ENCODE measurements around the gene FGB.
"Not testable (repeated sequence)": the region's sequence is repeated elsewhere in the genome, so short reads cannot be mapped to it uniquely, and the experiment has no call there.

The FGB gene

DNA sequence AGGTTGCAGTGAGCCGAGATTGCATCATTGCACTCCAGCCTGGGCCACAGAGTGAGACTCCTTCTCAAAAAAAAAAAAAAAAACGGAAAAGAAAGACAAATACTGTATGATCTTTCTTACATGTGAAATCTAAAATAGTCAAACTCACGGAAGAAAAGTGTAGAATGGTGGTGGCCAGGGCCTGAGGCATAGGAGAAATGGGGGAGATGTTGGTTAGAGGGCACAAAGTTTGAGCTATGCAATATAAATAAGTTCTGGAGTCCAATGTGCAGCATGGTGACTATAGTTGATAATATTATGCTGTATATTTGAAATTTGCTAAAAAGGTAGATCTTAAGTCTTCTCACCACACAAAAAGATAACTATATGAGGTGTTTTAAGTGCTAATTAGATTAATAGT, 29.1 kb downstream of the FGB start:
- no peak overlapping the region for H3K9ac ChIP-seq (ENCODE audit: low read length)
- H4K20me1 ChIP-seq (ENCODE audit: insufficient read depth, low read length): no peaks in the 10 kb centered on the region
- TF ChIP-seq, protein P1, sequence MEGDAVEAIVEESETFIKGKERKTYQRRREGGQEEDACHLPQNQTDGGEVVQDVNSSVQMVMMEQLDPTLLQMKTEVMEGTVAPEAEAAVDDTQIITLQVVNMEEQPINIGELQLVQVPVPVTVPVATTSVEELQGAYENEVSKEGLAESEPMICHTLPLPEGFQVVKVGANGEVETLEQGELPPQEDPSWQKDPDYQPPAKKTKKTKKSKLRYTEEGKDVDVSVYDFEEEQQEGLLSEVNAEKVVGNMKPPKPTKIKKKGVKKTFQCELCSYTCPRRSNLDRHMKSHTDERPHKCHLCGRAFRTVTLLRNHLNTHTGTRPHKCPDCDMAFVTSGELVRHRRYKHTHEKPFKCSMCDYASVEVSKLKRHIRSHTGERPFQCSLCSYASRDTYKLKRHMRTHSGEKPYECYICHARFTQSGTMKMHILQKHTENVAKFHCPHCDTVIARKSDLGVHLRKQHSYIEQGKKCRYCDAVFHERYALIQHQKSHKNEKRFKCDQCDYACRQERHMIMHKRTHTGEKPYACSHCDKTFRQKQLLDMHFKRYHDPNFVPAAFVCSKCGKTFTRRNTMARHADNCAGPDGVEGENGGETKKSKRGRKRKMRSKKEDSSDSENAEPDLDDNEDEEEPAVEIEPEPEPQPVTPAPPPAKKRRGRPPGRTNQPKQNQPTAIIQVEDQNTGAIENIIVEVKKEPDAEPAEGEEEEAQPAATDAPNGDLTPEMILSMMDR (IDR thresholded peaks at IDR 0.05; ENCODE audit: low read length): no peak
- no peak for TF ChIP-seq EZH2 (IDR thresholded peaks at IDR 0.05; ENCODE audit: borderline replicate concordance, low read length)
- H3K27me3 ChIP-seq (ENCODE audit: insufficient read depth, low read length): no peaks in the 10 kb centered on the region
- no peaks in the 10 kb centered on the region for H3K9me2 ChIP-seq (ENCODE audit: low read depth, low read length)
- no peaks in the 10 kb centered on the region for H3K4me1 ChIP-seq (ENCODE audit: insufficient read depth, low read length, severe bottlenecking)
- H2AFZ ChIP-seq (ENCODE audit: low read length): no peak overlapping the region
- no peak overlapping the region for H3K4me2 ChIP-seq (ENCODE audit: low read length)
- H3F3A ChIP-seq (ENCODE audit: insufficient read depth, low read length): no peaks in the 10 kb centered on the region
- H3K79me2 ChIP-seq (ENCODE audit: insufficient read depth, low read length): no peaks in the 10 kb centered on the region
- H3K9me3 ChIP-seq (ENCODE audit: low read length): no peaks in the 10 kb centered on the region
- H3K27ac ChIP-seq (ENCODE audit: low read depth, low read length, poor library complexity, severe bottlenecking): no peak overlapping the region
- no peak overlapping the region for H3K4me3 ChIP-seq (ENCODE audit: low read depth, low read length, poor library complexity, severe bottlenecking)
- no peaks in the 10 kb centered on the region for H3K36me3 ChIP-seq (ENCODE audit: insufficient read depth, low read length)

GRCh38 chr4:154593868-154594267, 31.1 kb downstream of the FGB start:
- Histone ChIP-seq H3K4me1 (ENCODE audit: insufficient read depth, low read length, severe bottlenecking) (no peaks in the 10 kb centered on the region), H3K79me2 (ENCODE audit: insufficient read depth, low read length) (no peaks in the 10 kb centered on the region), H3K27me3 (ENCODE audit: insufficient read depth, low read length) (no peaks in the 10 kb centered on the region), H3K36me3 (ENCODE audit: insufficient read depth, low read length) (no peaks in the 10 kb centered on the region), H3K4me3 (ENCODE audit: low read depth, low read length, poor library complexity, severe bottlenecking) (no peak overlapping the region), H3K27ac (ENCODE audit: low read depth, low read length, poor library complexity, severe bottlenecking) (no peak overlapping the region), H2AFZ (ENCODE audit: low read length) (no peak overlapping the region), H3K9me2 (ENCODE audit: low read depth, low read length) (no peaks in the 10 kb centered on the region), H3F3A (ENCODE audit: insufficient read depth, low read length) (no peaks in the 10 kb centered on the region), H3K9ac (ENCODE audit: low read length) (no peak overlapping the region), H3K4me2 (ENCODE audit: low read length) (no peak overlapping the region), H3K9me3 (ENCODE audit: low read length) (no peaks in the 10 kb centered on the region), H4K20me1 (ENCODE audit: insufficient read depth, low read length) (no peaks in the 10 kb centered on the region)
- TF ChIP-seq, protein P1 (IDR thresholded peaks at IDR 0.05; ENCODE audit: low read length): no peak
- TF ChIP-seq EZH2 (IDR thresholded peaks at IDR 0.05; ENCODE audit: borderline replicate concordance, low read length): no peak

- H3K36me3 ChIP-seq (ENCODE audit: insufficient read depth, low read length): not testable (repeated sequence)
These were observed 31.5 kb downstream of the FGB start for GRCh38 chr4:154594343-154594742.

DNA sequence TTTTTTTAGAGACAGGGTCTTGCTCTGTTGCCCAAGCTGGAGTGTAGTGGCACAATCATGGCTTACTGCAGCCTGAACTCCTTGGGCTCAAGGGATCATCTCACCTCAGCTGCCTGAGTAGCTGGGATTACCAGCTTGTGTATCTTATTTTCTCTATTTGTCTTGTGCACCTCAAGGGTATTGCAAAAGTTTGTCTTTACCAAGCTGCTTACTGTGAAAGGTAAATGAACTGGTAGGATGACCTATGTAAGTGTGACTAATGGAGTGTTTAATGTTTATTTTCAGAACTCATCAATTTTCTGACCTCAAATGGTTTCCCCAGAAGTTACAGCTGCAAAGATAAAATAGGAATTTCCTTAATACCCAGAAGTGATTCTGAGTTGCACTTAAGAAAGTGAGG, 33.0 kb downstream of the FGB start:
- H3K4me3 ChIP-seq (ENCODE audit: low read depth, low read length, poor library complexity, severe bottlenecking): no peak overlapping the region
- no peak overlapping the region for H3K4me2 ChIP-seq (ENCODE audit: low read length)
- no peak overlapping the region for H2AFZ ChIP-seq (ENCODE audit: low read length)
- no peaks in the 10 kb centered on the region for H3K9me3 ChIP-seq (ENCODE audit: low read length)
- H3K36me3 ChIP-seq (ENCODE audit: insufficient read depth, low read length): no peaks in the 10 kb centered on the region
- no peak overlapping the region for H3K27ac ChIP-seq (ENCODE audit: low read depth, low read length, poor library complexity, severe bottlenecking)
- H3K9ac ChIP-seq (ENCODE audit: low read length): no peak overlapping the region
- no peaks in the 10 kb centered on the region for H3K9me2 ChIP-seq (ENCODE audit: low read depth, low read length)
- TF ChIP-seq, protein P1 (IDR thresholded peaks at IDR 0.05; ENCODE audit: low read length): no peak
- no peak for TF ChIP-seq EZH2 (IDR thresholded peaks at IDR 0.05; ENCODE audit: borderline replicate concordance, low read length)
- no peaks in the 10 kb centered on the region for H3F3A ChIP-seq (ENCODE audit: insufficient read depth, low read length)
- H3K4me1 ChIP-seq (ENCODE audit: insufficient read depth, low read length, severe bottlenecking): no peaks in the 10 kb centered on the region
- no peaks in the 10 kb centered on the region for H3K79me2 ChIP-seq (ENCODE audit: insufficient read depth, low read length)
- H4K20me1 ChIP-seq (ENCODE audit: insufficient read depth, low read length): no peaks in the 10 kb centered on the region
- no peaks in the 10 kb centered on the region for H3K27me3 ChIP-seq (ENCODE audit: insufficient read depth, low read length)

More at GRCh38 chr4:154594343-154594742, 31.5 kb downstream of the FGB start:
- H3K27me3 ChIP-seq (ENCODE audit: insufficient read depth, low read length); H4K20me1 ChIP-seq (ENCODE audit: insufficient read depth, low read length); H3K79me2 ChIP-seq (ENCODE audit: insufficient read depth, low read length); H3K9ac ChIP-seq (ENCODE audit: low read length); H3K4me2 ChIP-seq (ENCODE audit: low read length); H3K27ac ChIP-seq (ENCODE audit: low read depth, low read length, poor library complexity, severe bottlenecking); H3F3A ChIP-seq (ENCODE audit: insufficient read depth, low read length); H3K4me1 ChIP-seq (ENCODE audit: insufficient read depth, low read length, severe bottlenecking); H3K4me3 ChIP-seq (ENCODE audit: low read depth, low read length, poor library complexity, severe bottlenecking); H3K9me3 ChIP-seq (ENCODE audit: low read length); H3K9me2 ChIP-seq (ENCODE audit: low read depth, low read length); H2AFZ ChIP-seq (ENCODE audit: low read length): not testable (repeated sequence)

GRCh38 chr4:154597281-154597680, 34.5 kb downstream of the FGB start:
- H3K36me3 ChIP-seq (ENCODE audit: insufficient read depth, low read length); H3F3A ChIP-seq (ENCODE audit: insufficient read depth, low read length); H3K4me3 ChIP-seq (ENCODE audit: low read depth, low read length, poor library complexity, severe bottlenecking); H3K4me1 ChIP-seq (ENCODE audit: insufficient read depth, low read length, severe bottlenecking); H3K4me2 ChIP-seq (ENCODE audit: low read length); H3K9me2 ChIP-seq (ENCODE audit: low read depth, low read length); H3K79me2 ChIP-seq (ENCODE audit: insufficient read depth, low read length); H2AFZ ChIP-seq (ENCODE audit: low read length); H3K9ac ChIP-seq (ENCODE audit: low read length); H3K27me3 ChIP-seq (ENCODE audit: insufficient read depth, low read length); H4K20me1 ChIP-seq (ENCODE audit: insufficient read depth, low read length); H3K27ac ChIP-seq (ENCODE audit: low read depth, low read length, poor library complexity, severe bottlenecking); H3K9me3 ChIP-seq (ENCODE audit: low read length): not testable (repeated sequence)

Data from OCI-LY1 (cell line).